IMR-90 (cell line): Measurements from ENCODE around the gene DAAM2. TPM values are rescaled to one million over a fixed set of nuclear protein-coding genes. Genes with fewer than 3 reads are reported as not detected.

Source experiments
- ATAC-seq: fragments of 200-7000 bp; cut with Tn5 transposase; 2 replicates; pipeline ENCODE4 v1.9.1; 2020; ENCODE audit warnings: low read depth, mild to moderate bottlenecking, moderate library complexity
- BruUV-seq: library from RNA; stranded (reverse); fragments of 400-500 nt; replicated peaks from 2 replicates; lab custom pipeline; 2021; lab: Mats Ljungman, UMichigan
- CTCF ChIA-PET: fragments of 300-600 bp; formaldehyde crosslinking; extraction: SDS; loops from one replicate; lab custom pipeline; 2021; ENCODE audit warnings: antibody characterized with exemption; lab: Yijun Ruan, JAX
- POLR2A ChIA-PET: fragments of 300-600 bp; sonication (Branson Sonifier 250); formaldehyde crosslinking; loops from one replicate; lab custom pipeline; 2022; ENCODE audit warnings: antibody characterized with exemption; ENCODE audit not compliant: unreplicated experiment; lab: Charles Lee
- DNase-seq: peaks from one replicate; pipeline ENCODE4 v3.0.0; 2013
- H2AFZ ChIP-seq: replicated peaks from 2 replicates; pipeline ENCODE3; 2013; ENCODE audit warnings: low read length, mild to moderate bottlenecking; ENCODE audit not compliant: poor library complexity
- H2AK5ac ChIP-seq: 2 replicates; pipeline ENCODE4 v1.6.1; 2013; ENCODE audit warnings: low read depth, low read length, inconsistent platforms
- H2AK9ac ChIP-seq: replicated peaks from 2 replicates; pipeline ENCODE3; 2013; ENCODE audit warnings: mild to moderate bottlenecking, low read depth, low read length, moderate library complexity; ENCODE audit not compliant: poor library complexity
- H2BK120ac ChIP-seq: 2 replicates; pipeline ENCODE4 v1.6.1; 2013; ENCODE audit warnings: low read depth, low read length, inconsistent platforms
- H2BK15ac ChIP-seq: 3 replicates; pipeline ENCODE4 v1.6.1; 2013; ENCODE audit warnings: low read depth, low read length, inconsistent platforms
- H2BK20ac ChIP-seq: 2 replicates; pipeline ENCODE4 v1.6.1; 2013; ENCODE audit warnings: low read depth, mild to moderate bottlenecking, inconsistent platforms, low read length, moderate library complexity
- H2BK5ac ChIP-seq: 2 replicates; pipeline ENCODE4 v1.6.1; 2013; ENCODE audit warnings: mild to moderate bottlenecking, low read depth, low read length, inconsistent platforms; ENCODE audit not compliant: poor library complexity, severe bottlenecking
- H3K14ac ChIP-seq: replicated peaks from 2 replicates; pipeline ENCODE4 v1.6.1; 2013; ENCODE audit warnings: low read depth, low read length, inconsistent platforms
- H3K18ac ChIP-seq: 2 replicates; pipeline ENCODE4 v1.6.1; 2013; ENCODE audit warnings: low read depth, low read length, control low read depth
- H3K23ac ChIP-seq: 2 replicates; pipeline ENCODE4 v1.6.1; 2013; ENCODE audit warnings: low read depth, low read length, inconsistent platforms
- H3K27ac ChIP-seq: 2 replicates; pipeline ENCODE4 v1.5.1; 2013; ENCODE audit warnings: mild to moderate bottlenecking, control low read depth, low read length; ENCODE audit not compliant: insufficient read depth
- H3K27me3 ChIP-seq: 2 replicates; pipeline ENCODE4 v1.6.1; 2013; ENCODE audit warnings: low read length; ENCODE audit not compliant: control insufficient read depth, insufficient read depth
- H3K36me3 ChIP-seq: 2 replicates; pipeline ENCODE4 v1.6.1; 2013; ENCODE audit warnings: low read length, mixed read lengths; ENCODE audit not compliant: control insufficient read depth, insufficient read depth
- H3K4ac ChIP-seq: 2 replicates; pipeline ENCODE4 v1.6.1; 2013; ENCODE audit warnings: low read depth, low read length, inconsistent platforms
- H3K4me1 ChIP-seq: 2 replicates; pipeline ENCODE4 v1.6.1; 2013; ENCODE audit warnings: low read length, mixed read lengths; ENCODE audit not compliant: control insufficient read depth, insufficient read depth
- H3K4me2 ChIP-seq: 2 replicates; pipeline ENCODE4 v1.6.1; 2013; ENCODE audit warnings: low read depth, mild to moderate bottlenecking, control low read depth, low read length, moderate library complexity
- H3K4me3 ChIP-seq: 2 replicates; pipeline ENCODE4 v1.5.1; 2013; ENCODE audit warnings: low read depth, mild to moderate bottlenecking, control low read depth, low read length, moderate library complexity; ENCODE audit not compliant: insufficient read depth
- H3K56ac ChIP-seq: 2 replicates; pipeline ENCODE4 v1.6.1; 2013; ENCODE audit warnings: low read length, inconsistent platforms; ENCODE audit not compliant: insufficient read depth; ENCODE audit errors: extremely low read depth
- H3K79me1 ChIP-seq, 2 experiments: 2 replicates each; pipeline ENCODE4 v1.6.1; 2013; ENCODE audit warnings: low read length in 2 of 2, inconsistent platforms in 1 of 2, low read depth in 1 of 2
- H3K9ac ChIP-seq: 2 replicates; pipeline ENCODE4 v1.6.1; 2013; ENCODE audit warnings: low read depth, low read length, control low read depth
- H3K9me1 ChIP-seq: 2 replicates; pipeline ENCODE4 v1.6.1; 2013; ENCODE audit warnings: low read length, inconsistent platforms; ENCODE audit not compliant: insufficient read depth
- H3K9me3 ChIP-seq: 2 replicates; pipeline ENCODE4 v1.6.1; 2013; ENCODE audit warnings: low read length; ENCODE audit not compliant: control insufficient read depth, insufficient read depth
- H4K20me1 ChIP-seq: 2 replicates; pipeline ENCODE4 v1.6.1; 2013; ENCODE audit warnings: low read length, inconsistent platforms; ENCODE audit not compliant: insufficient read depth
- H4K5ac ChIP-seq: 2 replicates; pipeline ENCODE4 v1.6.1; 2013; ENCODE audit warnings: mild to moderate bottlenecking, low read depth, low read length, control low read depth
- H4K8ac ChIP-seq, 2 experiments: 2 replicates each; pipeline ENCODE4 v1.6.1; 2013; ENCODE audit warnings: low read depth in 2 of 2, low read length in 2 of 2, control low read depth in 1 of 2, inconsistent platforms in 1 of 2
- H4K91ac ChIP-seq: 2 replicates; pipeline ENCODE4 v1.6.1; 2013; ENCODE audit warnings: low read depth, low read length, inconsistent platforms; ENCODE audit not compliant: insufficient read depth
- MAFK ChIP-seq: IDR thresholded peaks from 2 replicates; pipeline ENCODE4 v1.6.1; 2012; ENCODE audit warnings: low read depth, low read length, improper control_type of control experiment
- MAZ ChIP-seq: IDR thresholded peaks from 2 replicates; pipeline ENCODE4 v1.6.1; 2012; ENCODE audit warnings: low read depth, mild to moderate bottlenecking, low read length, improper control_type of control experiment, moderate library complexity, borderline replicate concordance
- MXI1 ChIP-seq: IDR thresholded peaks from 2 replicates; pipeline ENCODE4 v1.6.1; 2012; ENCODE audit warnings: low read depth, mild to moderate bottlenecking, low read length, moderate library complexity, borderline replicate concordance
- NFE2L2 ChIP-seq: fragments of 150-350 bp; IDR thresholded peaks from 2 replicates; pipeline ENCODE4 v1.6.1; 2016; ENCODE audit warnings: low read depth, mild to moderate bottlenecking, low read length
- POLR2A ChIP-seq: IDR thresholded peaks from 2 replicates; pipeline ENCODE4 v1.6.1; 2012; ENCODE audit warnings: mild to moderate bottlenecking, low read depth, low read length
- RAD21 ChIP-seq: IDR thresholded peaks from 2 replicates; pipeline ENCODE4 v1.6.1; 2012; ENCODE audit warnings: low read length, improper control_type of control experiment
- RCOR1 ChIP-seq: IDR thresholded peaks from 2 replicates; pipeline ENCODE4 v1.6.1; 2012; ENCODE audit warnings: mild to moderate bottlenecking, low read length, improper control_type of control experiment; ENCODE audit not compliant: insufficient replicate concordance
- SMC3 ChIP-seq: fragments of 150-350 bp; IDR thresholded peaks from 2 replicates; pipeline ENCODE4 v1.6.1; 2016; ENCODE audit warnings: low read depth, mild to moderate bottlenecking, antibody characterized with exemption, low read length, moderate library complexity
- WGBS, 2 experiments: methylation state at CpG; one replicate each; pipeline versions ENCODE4 v1.1.5 to v1.1.7; 2013; ENCODE audit warnings: missing lambda C conversion rate in 2 of 2; ENCODE audit not compliant: insufficient read length in 1 of 2; ENCODE audit errors: extremely low coverage in 2 of 2; 5-methylcytosine and 5-hydroxymethylcytosine counted together
- dilution Hi-C: fragments of 300-500 bp; cut with HindIII; formaldehyde crosslinking; loops from one replicate; pipeline ENCODE4 v1.14.3; 2018; ENCODE audit warnings: low sequenced_read_pairs; ENCODE audit not compliant: unreplicated experiment
- in situ Hi-C: fragments of 300-500 bp; cut with MboI; formaldehyde crosslinking; loops from 3 replicates; pipeline ENCODE4 v1.14.3; 2019; ENCODE audit warnings: low sequenced_read_pairs, inconsistent platforms, mixed read lengths
- intact Hi-C: fragments of 100-400 bp; cut with micrococcal nuclease; formaldehyde crosslinking; loops from 2 replicates; pipeline ENCODE4 v1.10.0; 2022
- polyA plus RNA-seq, 3 experiments: library from polyadenylated mRNA; depleted of rRNA; stranded (reverse); fragments of >200 nt; gene quantifications; 2 replicates each; pipeline ENCODE4 v1.2.3, GENCODE V29; 2012; ENCODE audit warnings: low replicate concordance in 1 of 3
- total RNA-seq: library from RNA; depleted of rRNA; stranded (reverse); fragments of >200 nt; gene quantifications from 2 replicates; pipeline ENCODE4 v1.2.3, GENCODE V29; 2012
- TF ChIP-seq, protein P1 (sequence below): fragments of 150-350 bp; IDR thresholded peaks from 2 replicates; pipeline ENCODE4 v1.6.1; 2017; ENCODE audit warnings: mild to moderate bottlenecking, antibody characterized with exemption, low read length, low read depth
- TF ChIP-seq, protein P2 (sequence below): fragments of 150-350 bp; IDR thresholded peaks from 2 replicates; pipeline ENCODE4 v1.6.1; 2016; ENCODE audit warnings: low read depth, mild to moderate bottlenecking, low read length, moderate library complexity, borderline replicate concordance
- TF ChIP-seq, protein P3 (sequence below): conservative IDR thresholded peaks from 2 replicates; pipeline ENCODE4 v1.5.1; 2012; ENCODE audit warnings: mild to moderate bottlenecking, low read depth, low read length, improper control_type of control experiment

The DAAM2 gene
- total and polyA plus RNA-seq, 2 of the 4 experiments (the other 2 are of a cell fraction) = 11.2 to 12.9 TPM

DNA sequence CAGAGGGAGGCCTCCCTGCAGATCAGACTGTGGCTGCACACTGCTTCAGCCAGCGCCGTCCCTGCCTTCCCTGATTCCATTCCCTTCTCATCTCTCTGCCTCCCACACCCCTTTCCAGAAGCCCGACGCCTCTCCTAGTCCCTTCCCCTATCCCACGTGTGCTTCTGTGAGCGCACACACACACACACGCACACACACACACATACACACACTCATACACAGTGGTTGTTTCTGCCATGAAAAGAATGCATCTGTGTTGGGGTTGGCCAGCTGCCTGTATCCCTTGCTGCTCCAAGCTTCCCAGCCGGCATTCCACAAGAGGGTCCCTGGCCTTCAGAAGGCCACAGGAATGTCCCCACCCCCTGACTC lies 90.3 kb downstream of the DAAM2 start (continued):
- peak; percentile 19 for TF ChIP-seq RCOR1
- TF ChIP-seq, protein P1, sequence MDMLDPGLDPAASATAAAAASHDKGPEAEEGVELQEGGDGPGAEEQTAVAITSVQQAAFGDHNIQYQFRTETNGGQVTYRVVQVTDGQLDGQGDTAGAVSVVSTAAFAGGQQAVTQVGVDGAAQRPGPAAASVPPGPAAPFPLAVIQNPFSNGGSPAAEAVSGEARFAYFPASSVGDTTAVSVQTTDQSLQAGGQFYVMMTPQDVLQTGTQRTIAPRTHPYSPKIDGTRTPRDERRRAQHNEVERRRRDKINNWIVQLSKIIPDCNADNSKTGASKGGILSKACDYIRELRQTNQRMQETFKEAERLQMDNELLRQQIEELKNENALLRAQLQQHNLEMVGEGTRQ = peak; percentile 80

DNA sequence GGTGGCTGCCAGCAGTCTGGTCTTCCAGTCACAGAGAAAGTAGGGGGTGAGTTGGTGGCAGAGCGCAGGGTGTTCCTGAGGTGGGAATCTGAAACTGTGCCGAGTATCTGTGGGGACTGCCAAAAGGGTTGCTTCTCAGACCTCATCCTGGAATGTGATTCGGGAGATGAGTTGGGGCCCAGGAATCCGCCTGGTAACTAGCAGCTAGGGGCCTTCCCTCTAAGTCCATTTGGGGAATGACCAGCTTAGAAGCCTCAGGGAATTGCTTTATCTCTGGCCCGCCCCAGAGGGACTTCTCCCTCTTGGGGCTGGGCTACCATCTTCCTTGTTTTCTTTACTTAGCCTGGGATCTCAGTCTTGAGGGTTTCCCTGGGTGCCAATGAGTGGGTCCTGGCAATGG lies 92.5 kb downstream of the DAAM2 start:
- Histone ChIP-seq H3K36me3 (no peaks in the 10 kb centered on the region), H3K4me3 (no peak overlapping the region), H2AFZ (peak overlapping the region; percentile 39), H3K56ac (peak overlapping the region; percentile 25; the same call in 1 of the 2 replicates), H4K8ac (peak overlapping the region; percentile 84; a peak in 2 of 4 replicates), H2AK5ac (peak overlapping the region; percentile 95), H3K14ac (peak overlapping the region; percentile 78), H2BK120ac (peak overlapping the region; percentile 100), H3K27ac (peak overlapping the region; percentile 68), H3K27me3 (no peaks in the 10 kb centered on the region), H3K9me3 (no peaks in the 10 kb centered on the region), H2AK9ac (peak overlapping the region; percentile 86), H4K20me1 (no peaks in the 10 kb centered on the region), H2BK5ac (peak overlapping the region; percentile 96), H3K9me1 (peaks cover 43% of the 10 kb centered on the region), H3K4me2 (no peak overlapping the region), H3K4me1 (peaks cover 57% of the 10 kb centered on the region), H2BK20ac (peak overlapping the region; percentile 95), H3K18ac (peak overlapping the region; percentile 88), H4K91ac (peak overlapping the region; percentile 98), H2BK15ac (peak overlapping the region; percentile 95; the same call in 2 of the 3 replicates), H3K79me1 (peaks cover 0 to 18% of the 10 kb centered on the region in 2 experiments; a peak in 2 of 4 replicates), H3K9ac (no peak overlapping the region), H4K5ac (peak overlapping the region; percentile 83), H3K4ac (peak overlapping the region; percentile 100), H3K23ac (peak overlapping the region; percentile 36; the same call in 1 of the 2 replicates)
- DNase-seq = peak; percentile 82
- BruUV-seq = no TSS peak
- intact Hi-C loops = loop anchor here (5.0 kb wide), 1 partner anchor 78 kb away; no protein-coding TSS in a partner anchor
- peak; percentile 1; the same call in 1 of the 2 replicates for ATAC-seq
- dilution Hi-C loops = no loop called here
- WGBS, 2 experiments = 100% methylated on average over 1 of the region's 5 CpGs; no CpG with 5 or more reads in 1 of the 2 experiments
- ChIA-PET POLR2A (no interaction called here), CTCF (interaction anchor here (1.0 to 2.6 kb wide), 2 partner anchors 19 to 20 kb away, joined by 3 to 7 read pairs; no protein-coding TSS in a partner anchor)
- in situ Hi-C loops = loop anchor here (10.0 kb wide), 1 partner anchor 520 kb away; no protein-coding TSS in a partner anchor
- TF ChIP-seq, protein P1 = no peak
- no peak for TF ChIP-seq NFE2L2
- no peak for TF ChIP-seq SMC3
- TF ChIP-seq, protein P2, sequence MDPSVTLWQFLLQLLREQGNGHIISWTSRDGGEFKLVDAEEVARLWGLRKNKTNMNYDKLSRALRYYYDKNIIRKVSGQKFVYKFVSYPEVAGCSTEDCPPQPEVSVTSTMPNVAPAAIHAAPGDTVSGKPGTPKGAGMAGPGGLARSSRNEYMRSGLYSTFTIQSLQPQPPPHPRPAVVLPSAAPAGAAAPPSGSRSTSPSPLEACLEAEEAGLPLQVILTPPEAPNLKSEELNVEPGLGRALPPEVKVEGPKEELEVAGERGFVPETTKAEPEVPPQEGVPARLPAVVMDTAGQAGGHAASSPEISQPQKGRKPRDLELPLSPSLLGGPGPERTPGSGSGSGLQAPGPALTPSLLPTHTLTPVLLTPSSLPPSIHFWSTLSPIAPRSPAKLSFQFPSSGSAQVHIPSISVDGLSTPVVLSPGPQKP = no peak
- no peak for TF ChIP-seq MXI1
- TF ChIP-seq, protein P3, sequence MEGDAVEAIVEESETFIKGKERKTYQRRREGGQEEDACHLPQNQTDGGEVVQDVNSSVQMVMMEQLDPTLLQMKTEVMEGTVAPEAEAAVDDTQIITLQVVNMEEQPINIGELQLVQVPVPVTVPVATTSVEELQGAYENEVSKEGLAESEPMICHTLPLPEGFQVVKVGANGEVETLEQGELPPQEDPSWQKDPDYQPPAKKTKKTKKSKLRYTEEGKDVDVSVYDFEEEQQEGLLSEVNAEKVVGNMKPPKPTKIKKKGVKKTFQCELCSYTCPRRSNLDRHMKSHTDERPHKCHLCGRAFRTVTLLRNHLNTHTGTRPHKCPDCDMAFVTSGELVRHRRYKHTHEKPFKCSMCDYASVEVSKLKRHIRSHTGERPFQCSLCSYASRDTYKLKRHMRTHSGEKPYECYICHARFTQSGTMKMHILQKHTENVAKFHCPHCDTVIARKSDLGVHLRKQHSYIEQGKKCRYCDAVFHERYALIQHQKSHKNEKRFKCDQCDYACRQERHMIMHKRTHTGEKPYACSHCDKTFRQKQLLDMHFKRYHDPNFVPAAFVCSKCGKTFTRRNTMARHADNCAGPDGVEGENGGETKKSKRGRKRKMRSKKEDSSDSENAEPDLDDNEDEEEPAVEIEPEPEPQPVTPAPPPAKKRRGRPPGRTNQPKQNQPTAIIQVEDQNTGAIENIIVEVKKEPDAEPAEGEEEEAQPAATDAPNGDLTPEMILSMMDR = no peak
- TF ChIP-seq MAFK = no peak
- no peak for TF ChIP-seq POLR2A
- no peak for TF ChIP-seq RAD21
- no peak for TF ChIP-seq MAZ
- no peak for TF ChIP-seq RCOR1
